ENCODE measurements around the gene CGNL1. TPM values are rescaled to one million over a fixed set of nuclear protein-coding genes. Genes with fewer than 3 reads are reported as not detected.

CGNL1 gene
- total and polyA plus RNA-seq, 8 donors = 26.5 to 68.1 (median 34.5) TPM

DNA sequence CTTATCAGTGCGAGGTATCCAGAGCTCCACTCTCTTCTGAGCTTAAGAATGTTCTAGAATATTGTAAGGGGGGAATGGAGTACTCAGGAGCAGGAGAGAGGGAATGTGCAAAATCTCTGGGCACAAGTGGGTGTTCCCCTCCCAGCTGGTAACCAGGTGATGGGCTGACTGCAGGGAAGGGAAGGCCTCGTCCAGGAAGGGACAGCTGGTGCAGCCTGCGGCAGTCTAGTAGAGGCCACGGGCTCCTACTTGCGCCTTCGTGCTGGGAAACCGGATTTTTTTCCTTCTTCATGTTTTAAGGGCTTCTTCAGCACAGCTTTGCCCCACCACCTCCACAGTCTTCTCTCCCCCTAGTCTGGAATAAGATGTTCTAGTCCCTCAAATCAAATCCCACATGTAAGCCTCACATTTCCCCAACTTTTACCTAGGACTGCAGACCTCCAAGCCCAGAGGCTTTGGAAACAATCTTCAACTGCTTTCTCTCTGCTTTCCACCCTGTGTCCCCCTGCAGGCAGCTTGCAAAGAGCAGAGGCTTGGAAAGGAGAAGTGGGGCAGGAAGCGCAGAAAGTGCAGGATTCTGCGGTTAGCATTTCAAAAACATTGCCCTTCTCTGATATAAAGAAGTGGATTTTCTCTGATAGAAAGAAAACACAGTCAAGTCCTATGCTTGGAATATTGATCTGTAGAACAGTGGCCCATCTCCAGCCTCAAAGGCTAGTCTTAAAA, 11.9 kb upstream of the CGNL1 start:
- Histone ChIP-seq H3K4me3 (no peak overlapping the region), H3K27ac (no peak overlapping the region), H3K36me3 (no peaks in the 10 kb centered on the region), H3K4me1 (peaks cover 0 to 6% of the 10 kb centered on the region in 2 donors), H3K27me3 (no peaks in the 10 kb centered on the region), H3K9me3 (no peaks in the 10 kb centered on the region)
- no peak for ATAC-seq
- TF ChIP-seq, protein P1, sequence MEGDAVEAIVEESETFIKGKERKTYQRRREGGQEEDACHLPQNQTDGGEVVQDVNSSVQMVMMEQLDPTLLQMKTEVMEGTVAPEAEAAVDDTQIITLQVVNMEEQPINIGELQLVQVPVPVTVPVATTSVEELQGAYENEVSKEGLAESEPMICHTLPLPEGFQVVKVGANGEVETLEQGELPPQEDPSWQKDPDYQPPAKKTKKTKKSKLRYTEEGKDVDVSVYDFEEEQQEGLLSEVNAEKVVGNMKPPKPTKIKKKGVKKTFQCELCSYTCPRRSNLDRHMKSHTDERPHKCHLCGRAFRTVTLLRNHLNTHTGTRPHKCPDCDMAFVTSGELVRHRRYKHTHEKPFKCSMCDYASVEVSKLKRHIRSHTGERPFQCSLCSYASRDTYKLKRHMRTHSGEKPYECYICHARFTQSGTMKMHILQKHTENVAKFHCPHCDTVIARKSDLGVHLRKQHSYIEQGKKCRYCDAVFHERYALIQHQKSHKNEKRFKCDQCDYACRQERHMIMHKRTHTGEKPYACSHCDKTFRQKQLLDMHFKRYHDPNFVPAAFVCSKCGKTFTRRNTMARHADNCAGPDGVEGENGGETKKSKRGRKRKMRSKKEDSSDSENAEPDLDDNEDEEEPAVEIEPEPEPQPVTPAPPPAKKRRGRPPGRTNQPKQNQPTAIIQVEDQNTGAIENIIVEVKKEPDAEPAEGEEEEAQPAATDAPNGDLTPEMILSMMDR (IDR thresholded peaks at IDR 0.05) = no peak
- intact Hi-C loops (cut with DNase I) = no loop called here
- no peak for DNase-seq

DNA sequence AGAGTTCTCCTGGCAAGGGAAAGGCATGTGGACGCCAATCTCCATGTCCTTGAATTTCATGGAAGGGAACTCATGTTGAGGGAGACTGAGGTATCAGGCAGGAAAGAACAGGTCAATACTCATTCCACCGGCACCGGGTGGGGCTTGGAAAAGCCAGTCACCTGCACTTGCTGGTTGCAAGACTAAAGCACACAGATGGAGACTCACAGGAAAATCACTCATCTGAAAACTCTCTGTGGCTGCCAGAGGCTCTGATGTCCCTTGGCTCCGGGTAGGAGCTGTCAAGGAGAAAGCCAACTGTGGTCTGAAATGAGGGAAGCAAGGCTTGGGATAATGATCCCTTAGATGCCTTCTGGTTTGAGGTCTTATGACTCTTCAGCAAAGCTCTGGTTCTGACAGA, 8.7 kb upstream of the CGNL1 start:
- ATAC-seq = no peak

DNA sequence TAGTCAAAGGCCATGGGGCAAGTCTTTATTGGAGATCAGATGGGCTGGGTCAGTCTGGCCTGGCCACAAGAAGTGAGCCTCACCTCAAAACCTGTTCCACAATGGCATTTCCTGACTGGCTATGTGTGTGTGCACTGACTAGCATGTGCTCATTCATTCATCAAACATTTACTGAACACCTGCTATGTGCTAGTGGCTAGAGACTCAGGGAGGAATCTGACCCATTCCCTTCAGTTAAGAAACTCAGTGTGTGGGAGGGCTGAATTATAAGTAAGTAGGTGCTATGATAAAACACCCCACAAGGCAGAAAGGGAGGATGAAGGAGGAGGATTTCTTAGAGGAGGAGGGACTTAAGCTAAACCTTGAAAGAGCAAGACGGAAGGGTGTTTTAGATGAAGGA, 5.4 kb upstream of the CGNL1 start:
- Histone ChIP-seq H3K27ac (no peak overlapping the region), H3K4me1 (no peaks in the 10 kb centered on the region), H3K9me3 (no peaks in the 10 kb centered on the region), H3K36me3 (no peaks in the 10 kb centered on the region), H3K27me3 (peaks cover 0 to 15% of the 10 kb centered on the region in 2 donors), H3K4me3 (no peak overlapping the region)
- intact Hi-C loops (cut with DNase I) = no loop called here
- ATAC-seq (no peak), DNase-seq (no peak)
- TF ChIP-seq, protein P1 (IDR thresholded peaks at IDR 0.05) = no peak

More for the DNA sequence above, 8.7 kb upstream of the CGNL1 start:
- TF ChIP-seq, protein P1 (IDR thresholded peaks at IDR 0.05) = no peak
- no peaks in the 10 kb centered on the region for H3K27me3 ChIP-seq
- H3K4me1 ChIP-seq = peaks cover 0 to 6% of the 10 kb centered on the region in 2 donors
- intact Hi-C loops (cut with DNase I) = no loop called here
- no peak overlapping the region for H3K27ac ChIP-seq
- no peaks in the 10 kb centered on the region for H3K36me3 ChIP-seq
- no peaks in the 10 kb centered on the region for H3K9me3 ChIP-seq
- DNase-seq = no peak
- H3K4me3 ChIP-seq = no peak overlapping the region

GRCh38 chr15:57373251-57373881, 2.9 kb upstream of the CGNL1 start:
- Histone ChIP-seq H3K27me3 (peaks cover 0 to 38% of the 10 kb centered on the region in 2 donors), H3K4me1 (peaks cover 0 to 4% of the 10 kb centered on the region in 2 donors), H3K27ac (no peak overlapping the region), H3K9me3 (no peaks in the 10 kb centered on the region), H3K36me3 (no peaks in the 10 kb centered on the region), H3K4me3 (no peak overlapping the region)
- intact Hi-C loops (cut with DNase I) = no loop called here
- TF ChIP-seq, protein P1 (IDR thresholded peaks at IDR 0.05) = no peak
- ATAC-seq = no peak
- DNase-seq = no peak

- TF ChIP-seq, protein P1 (IDR thresholded peaks at IDR 0.05) = no peak
- intact Hi-C loops (cut with DNase I) = no loop called here
- no peaks in the 10 kb centered on the region for H3K36me3 ChIP-seq
- no peaks in the 10 kb centered on the region for H3K9me3 ChIP-seq
- H3K27me3 ChIP-seq = peaks cover 0 to 43% of the 10 kb centered on the region in 2 donors
- ATAC-seq (no peak), DNase-seq (no peak)
- H3K27ac ChIP-seq = no peak overlapping the region
- peaks cover 0 to 10% of the 10 kb centered on the region in 2 donors for H3K4me1 ChIP-seq
- H3K4me3 ChIP-seq = no peak overlapping the region
Observed at GRCh38 chr15:57373882-57374276, 2.4 kb upstream of the CGNL1 start.

Measured in left lung (tissue), 10 donors.